ENCODE measurements around the gene DUSP23.
A peak's percentile ranks its signal among the peaks of the same experiment; 100 is the strongest.

The DUSP23 gene

DNA sequence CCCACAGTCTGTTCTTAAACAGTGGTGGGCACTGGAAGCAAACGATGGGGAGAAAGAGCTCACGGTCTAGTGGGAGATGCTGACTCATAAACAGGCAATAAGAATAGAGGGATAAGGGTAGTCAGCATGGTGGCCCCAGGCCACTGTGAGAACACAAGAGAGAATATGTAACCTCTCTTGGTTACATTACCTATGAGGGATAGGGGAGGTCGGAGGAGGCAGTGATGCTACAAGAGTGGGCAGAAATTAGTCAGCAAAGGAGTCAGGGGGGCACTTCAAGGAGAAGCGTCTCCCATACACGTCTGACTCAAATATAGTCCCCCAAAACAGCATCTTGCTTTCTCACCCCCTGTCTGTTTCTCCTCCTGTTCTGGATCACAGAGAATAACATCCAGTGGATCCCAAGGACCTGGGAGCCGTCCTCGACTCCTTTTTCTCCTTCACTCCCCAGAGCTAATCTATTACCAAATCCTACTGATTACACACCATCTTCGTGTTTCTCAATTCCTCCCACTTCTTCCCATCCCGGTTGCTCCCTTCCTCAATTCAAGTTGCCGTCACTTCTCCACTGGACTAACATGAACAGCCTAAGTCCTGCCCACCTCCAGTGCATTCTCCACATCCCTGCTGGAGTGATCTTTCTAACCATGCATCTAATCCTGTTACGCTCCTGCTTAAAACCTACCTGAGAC lies 48.0 kb downstream of the DUSP23 start:
- DNase-seq: peak; percentile 76 to 89 (median 84)

GRCh38 chr1:159829273-159829634 lies 48.5 kb downstream of the DUSP23 start:
- peak; percentile 84 to 91 (median 88) for DNase-seq

- DNase-seq: peak in 3 of 4 experiments; percentile 40 to 64 (median 45)
These were observed 49.2 kb downstream of the DUSP23 start for GRCh38 chr1:159829822-159830465.

- peak; percentile 50 to 83 (median 80) for DNase-seq
These were observed 50.0 kb downstream of the DUSP23 start for GRCh38 chr1:159830722-159831121.

DNA sequence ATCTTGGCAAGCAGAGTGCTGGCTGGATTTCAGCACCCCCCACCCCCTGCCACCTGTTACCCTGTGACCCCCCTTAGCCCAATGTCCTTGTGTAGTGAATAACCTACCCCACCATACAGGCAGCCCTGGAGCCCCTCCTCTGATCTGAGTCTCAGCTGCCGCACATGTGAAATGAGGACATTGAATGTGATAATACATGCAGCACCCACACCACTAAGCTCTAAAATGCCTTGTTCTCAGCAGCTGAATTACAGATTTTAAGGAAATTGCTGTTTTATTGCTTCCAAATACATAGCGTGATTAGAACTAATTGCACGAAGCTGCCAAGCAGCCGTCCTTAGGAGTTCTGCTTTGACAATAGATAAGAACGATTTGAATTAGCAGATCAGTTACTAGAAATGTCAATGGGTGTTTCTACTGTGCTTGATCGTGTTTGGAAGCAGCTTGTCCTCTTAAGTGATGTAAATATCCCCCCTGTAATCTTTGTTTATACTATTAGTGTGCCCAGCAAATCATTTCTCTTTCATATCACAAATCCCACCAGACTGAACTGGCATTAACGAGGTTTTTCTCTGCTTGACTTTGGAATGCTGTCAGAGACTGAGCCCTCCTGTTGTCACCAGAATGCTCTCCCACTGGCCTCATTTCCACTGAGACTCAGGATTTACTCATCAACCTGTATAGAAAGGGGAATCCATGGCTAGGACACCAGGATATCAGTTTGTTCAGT lies 50.8 kb downstream of the DUSP23 start:
- no peak for DNase-seq

Measured in suppressor macrophage (primary cell).